Vagina (tissue), 2 donors: ENCODE measurements around the gene RGS6. TPM values are rescaled to one million over a fixed set of nuclear protein-coding genes. Genes with fewer than 3 reads are reported as not detected.

Source experiments
- DNase-seq, 2 donors: peaks; one replicate each; pipeline ENCODE4 v3.0.0-alpha.2; 2017; ENCODE audit errors: extremely low spot score in 2 of 2
- H3K27ac ChIP-seq: fragments of 200-600 bp; sonication (generic); one replicate; pipeline ENCODE4 v1.5.1; 2019
- H3K27me3 ChIP-seq: fragments of 200-600 bp; sonication (generic); one replicate; pipeline ENCODE4 v1.5.1; 2019
- H3K36me3 ChIP-seq, 2 donors: fragments of 200-600 bp; sonication (generic); one replicate each; pipeline ENCODE4 v1.5.1; 2017 to 2019
- H3K4me1 ChIP-seq: fragments of 200-600 bp; sonication (generic); one replicate; pipeline ENCODE4 v1.5.1; 2019
- H3K4me3 ChIP-seq, 2 donors: fragments of 200-600 bp; sonication (generic); 1 replicate in 1 of 2; 2 replicates in 1 of 2; pipeline ENCODE4 v1.5.1; 2016 to 2019
- H3K9me3 ChIP-seq: fragments of 200-600 bp; sonication (generic); one replicate; pipeline ENCODE4 v1.5.1; 2019
- CTCF ChIP-seq, 3 experiments: fragments of 450-650 bp in 2 of 3; fragments of 200-600 bp in 1 of 3; sonication (generic) in 1 of 3; IDR thresholded peaks; one replicate each; pipeline ENCODE4 v1.5.1; 2017 to 2019; ENCODE audit warnings: antibody characterized with exemption in 3 of 3, mild to moderate bottlenecking in 2 of 3, moderate library complexity in 2 of 3
- POLR2A ChIP-seq, 2 donors: fragments of 450-650 bp; IDR thresholded peaks; one replicate each; pipeline ENCODE4 v1.6.1; 2017; ENCODE audit warnings: antibody characterized with exemption in 2 of 2, mild to moderate bottlenecking in 2 of 2, moderate library complexity in 2 of 2
- POLR2AphosphoS5 ChIP-seq, 2 donors: sonication (generic); formaldehyde crosslinking; IDR thresholded peaks; one replicate each; pipeline ENCODE4 v1.9.0; 2017; ENCODE audit warnings: antibody characterized with exemption in 2 of 2, mild to moderate bottlenecking in 2 of 2, low read depth in 1 of 2; ENCODE audit not compliant: insufficient read depth in 1 of 2
- intact Hi-C: fragments of 100-400 bp; cut with DNase I; formaldehyde crosslinking; loops from one replicate; pipeline ENCODE4 v1.15.1; 2023
- total RNA-seq: library from RNA; depleted of rRNA; stranded (reverse); fragments of >200 nt; gene quantifications from one replicate; pipeline ENCODE4 v1.2.3, GENCODE V29; 2016

RGS6 gene
- total RNA-seq, 1 donor from 2014 or later, result 2.0 TPM

- no peaks in the 10 kb centered on the region for H3K4me1 ChIP-seq
- no peaks in the 10 kb centered on the region for H3K36me3 ChIP-seq
- no peak for TF ChIP-seq CTCF (IDR thresholded peaks at IDR 0.05)
- TF ChIP-seq POLR2A (IDR thresholded peaks at IDR 0.05), result no peak
- TF ChIP-seq POLR2AphosphoS5 (IDR thresholded peaks at IDR 0.05; ENCODE audit: insufficient read depth in 1 of 2, low read depth in 1 of 2), result no peak
- intact Hi-C loops, result no loop called here
- H3K4me3 ChIP-seq, result no peak overlapping the region
- no peak overlapping the region for H3K27ac ChIP-seq
- DNase-seq, result no peak
- no peaks in the 10 kb centered on the region for H3K27me3 ChIP-seq
- no peaks in the 10 kb centered on the region for H3K9me3 ChIP-seq
Observed at GRCh38 chr14:72577521-72577920, 645.3 kb downstream of the RGS6 start.

- H3K4me1 ChIP-seq, result no peaks in the 10 kb centered on the region
- no peaks in the 10 kb centered on the region for H3K9me3 ChIP-seq
- no peaks in the 10 kb centered on the region for H3K36me3 ChIP-seq
- no peak for DNase-seq
- intact Hi-C loops, result no loop called here
- H3K27me3 ChIP-seq, result no peaks in the 10 kb centered on the region
- no peak overlapping the region for H3K27ac ChIP-seq
- no peak overlapping the region for H3K4me3 ChIP-seq
- no peak for TF ChIP-seq CTCF (IDR thresholded peaks at IDR 0.05)
- no peak for TF ChIP-seq POLR2AphosphoS5 (IDR thresholded peaks at IDR 0.05; ENCODE audit: insufficient read depth in 1 of 2, low read depth in 1 of 2)
- no peak for TF ChIP-seq POLR2A (IDR thresholded peaks at IDR 0.05)
Observed at GRCh38 chr14:72578514-72578913, 646.3 kb downstream of the RGS6 start.

GRCh38 chr14:72582582-72582981 is 650.4 kb downstream of the RGS6 start:
- intact Hi-C loops, result no loop called here
- Histone ChIP-seq H3K27me3 (no peaks in the 10 kb centered on the region), H3K9me3 (no peaks in the 10 kb centered on the region), H3K4me3 (no peak overlapping the region), H3K27ac (no peak overlapping the region), H3K36me3 (no peaks in the 10 kb centered on the region), H3K4me1 (no peaks in the 10 kb centered on the region)
- TF ChIP-seq CTCF (IDR thresholded peaks at IDR 0.05), result no peak
- TF ChIP-seq POLR2AphosphoS5 (IDR thresholded peaks at IDR 0.05; ENCODE audit: insufficient read depth in 1 of 2, low read depth in 1 of 2), result no peak
- no peak for TF ChIP-seq POLR2A (IDR thresholded peaks at IDR 0.05)
- no peak for DNase-seq

- no peak for DNase-seq
- TF ChIP-seq POLR2AphosphoS5 (IDR thresholded peaks at IDR 0.05; ENCODE audit: insufficient read depth in 1 of 2, low read depth in 1 of 2) (no peak), CTCF (IDR thresholded peaks at IDR 0.05) (no peak), POLR2A (IDR thresholded peaks at IDR 0.05) (no peak)
Observed at GRCh38 chr14:72583316-72584272, 651.4 kb downstream of the RGS6 start.

GRCh38 chr14:72588521-72588920 is 656.3 kb downstream of the RGS6 start:
- no peaks in the 10 kb centered on the region for H3K27me3 ChIP-seq
- no peak for DNase-seq
- H3K9me3 ChIP-seq, result no peaks in the 10 kb centered on the region
- no peaks in the 10 kb centered on the region for H3K36me3 ChIP-seq
- no peak overlapping the region for H3K4me3 ChIP-seq
- H3K4me1 ChIP-seq, result no peaks in the 10 kb centered on the region
- H3K27ac ChIP-seq, result no peak overlapping the region
- intact Hi-C loops, result no loop called here
- TF ChIP-seq POLR2A (IDR thresholded peaks at IDR 0.05) (no peak), POLR2AphosphoS5 (IDR thresholded peaks at IDR 0.05; ENCODE audit: insufficient read depth in 1 of 2, low read depth in 1 of 2) (no peak), CTCF (IDR thresholded peaks at IDR 0.05) (no peak)

More at GRCh38 chr14:72583316-72584272, 651.4 kb downstream of the RGS6 start:
- Histone ChIP-seq H3K27me3 (no peaks in the 10 kb centered on the region), H3K9me3 (no peaks in the 10 kb centered on the region), H3K36me3 (no peaks in the 10 kb centered on the region), H3K4me3 (no peak overlapping the region), H3K27ac (no peak overlapping the region), H3K4me1 (no peaks in the 10 kb centered on the region)
- intact Hi-C loops, result no loop called here
